Measurements from ENCODE around the gene HNRNPK.

Gene HNRNPK

DNA sequence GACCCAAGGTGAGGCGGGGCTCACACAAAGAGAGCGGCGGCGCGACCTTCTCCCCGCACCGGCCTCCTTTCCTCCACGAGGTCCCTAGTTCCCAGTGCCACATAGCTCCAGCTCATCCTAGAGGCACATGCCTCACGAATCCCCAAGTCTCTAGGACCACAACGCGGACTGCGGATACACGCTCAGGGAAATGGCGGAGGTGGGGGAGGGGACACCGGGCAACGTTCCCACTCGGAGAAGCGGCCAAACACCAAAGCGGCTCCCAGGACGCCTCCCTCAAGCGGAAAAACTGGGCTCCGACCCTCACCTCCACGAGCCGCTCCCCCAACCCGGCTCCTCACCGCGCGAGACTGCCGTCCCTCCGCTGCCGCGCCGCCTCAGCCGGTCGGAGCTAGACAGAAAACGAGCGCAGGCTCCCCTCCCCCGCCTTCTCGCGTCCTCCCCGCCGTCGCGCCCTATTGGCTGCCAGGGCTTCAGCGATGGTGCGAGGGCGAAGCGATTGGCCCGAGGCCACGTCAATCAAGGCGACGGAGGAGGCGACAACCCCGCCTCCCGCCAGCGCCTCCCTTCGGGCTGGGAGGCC, at the start of gene HNRNPK:
Gene HNRNPK, minus strand, starts transcription at position 404 of the 583 bp plus-strand sequence. CDS start 1,963 bp downstream, outside the sequence.
- peak; percentile 99 for DNase-seq

DNA sequence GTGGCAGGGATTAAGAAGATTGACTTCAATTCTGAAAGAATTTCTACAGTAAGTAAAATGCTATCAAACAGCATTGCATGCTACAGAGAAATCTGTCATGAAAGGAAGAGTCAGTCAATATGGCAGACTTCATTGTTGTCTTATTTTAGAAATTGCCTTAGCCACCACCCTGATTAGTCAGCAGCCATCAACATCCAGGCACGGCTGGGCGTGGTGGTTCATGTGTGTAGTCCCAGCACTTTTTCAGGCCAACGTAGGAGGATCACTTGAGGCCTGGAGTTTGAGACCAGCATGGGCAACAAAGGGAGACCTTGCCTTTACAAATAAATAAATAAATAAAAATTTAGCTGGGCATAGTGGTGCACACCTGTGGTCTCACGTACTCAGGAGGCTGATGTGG, 47.2 kb upstream of the HNRNPK start:
- no peak for DNase-seq

DNA sequence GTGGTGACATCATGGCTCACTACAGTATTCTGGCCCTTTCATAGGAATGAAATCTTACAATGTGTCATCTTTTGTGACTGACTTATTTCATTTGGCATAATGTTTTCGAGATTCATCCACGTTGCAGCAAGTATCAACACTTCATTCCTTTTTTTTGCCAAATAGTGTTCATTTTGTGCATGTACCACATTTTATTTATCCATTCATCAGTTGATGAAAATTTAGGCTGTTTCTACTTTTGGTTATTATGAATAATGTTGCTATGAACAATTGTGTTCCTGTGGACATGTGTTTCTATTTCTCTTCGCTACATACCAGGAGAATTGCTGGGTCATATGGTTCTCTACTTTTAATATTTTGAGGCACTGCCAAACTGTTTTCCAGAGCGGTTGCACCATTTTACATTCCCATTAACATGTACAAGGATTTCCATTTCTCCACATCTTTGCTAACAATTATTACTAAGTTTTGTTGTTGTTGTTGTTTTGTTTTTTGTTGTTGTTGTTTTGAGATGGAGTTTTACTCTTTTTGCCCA, 44.1 kb upstream of the HNRNPK start:
- DNase-seq: no peak

DNA sequence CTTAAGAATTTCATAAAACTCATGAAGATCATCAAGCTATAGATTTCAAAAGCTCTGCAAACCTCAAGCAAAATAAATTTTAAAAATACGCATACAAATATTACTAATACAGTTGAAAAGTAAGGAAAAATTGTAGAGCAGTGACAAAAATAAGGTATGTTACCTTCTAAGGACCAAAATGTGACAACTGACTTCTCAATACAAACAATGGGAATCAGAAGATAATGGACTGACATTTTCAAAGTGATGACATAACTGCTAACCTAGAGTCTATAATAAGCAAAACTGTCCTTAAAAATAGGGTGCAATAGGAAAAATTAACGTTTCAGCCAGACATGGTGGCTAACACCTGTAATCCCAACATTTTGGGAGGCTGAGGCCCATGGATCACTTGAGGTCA, 27.6 kb upstream of the HNRNPK start:
- DNase-seq: no peak

DNA sequence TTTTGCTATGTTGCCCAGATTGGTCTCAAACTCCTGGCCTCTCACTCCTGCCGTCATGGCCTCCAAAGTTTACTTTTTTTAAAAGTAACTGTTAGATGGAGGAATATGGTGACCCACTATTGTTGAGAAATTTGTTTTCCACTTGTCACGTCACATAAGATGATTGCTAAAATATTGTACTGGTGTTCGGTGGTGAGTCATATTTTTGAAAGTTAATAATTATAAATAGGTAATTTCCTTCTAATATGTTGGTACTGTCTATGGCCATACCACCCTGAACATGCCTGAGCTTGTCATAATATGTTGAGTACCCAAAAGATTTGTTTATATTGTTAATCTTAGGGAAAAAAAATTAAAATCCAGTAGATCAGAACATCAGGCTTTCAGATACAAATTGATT, 23.2 kb upstream of the HNRNPK start:
- no peak for DNase-seq

DNA sequence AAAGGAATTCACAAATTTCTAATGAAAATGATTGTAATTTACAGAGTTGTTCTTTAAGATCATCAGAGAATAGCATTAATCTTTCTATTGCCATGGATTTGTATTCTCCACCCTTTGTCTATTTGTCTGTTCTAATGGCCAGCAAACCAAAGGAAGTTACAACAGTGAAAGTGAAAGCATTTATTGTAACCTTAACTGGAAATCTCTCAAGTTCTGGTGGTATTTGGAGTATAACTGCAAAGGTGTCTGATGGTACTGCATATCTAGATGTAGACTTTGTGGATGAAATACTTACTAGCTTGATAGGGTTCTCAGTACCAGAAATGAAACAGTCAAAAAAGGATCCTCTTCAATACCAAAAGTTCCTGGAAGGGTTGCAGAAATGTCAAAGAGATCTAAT, 22.3 kb upstream of the HNRNPK start:
- DNase-seq: no peak

DNA sequence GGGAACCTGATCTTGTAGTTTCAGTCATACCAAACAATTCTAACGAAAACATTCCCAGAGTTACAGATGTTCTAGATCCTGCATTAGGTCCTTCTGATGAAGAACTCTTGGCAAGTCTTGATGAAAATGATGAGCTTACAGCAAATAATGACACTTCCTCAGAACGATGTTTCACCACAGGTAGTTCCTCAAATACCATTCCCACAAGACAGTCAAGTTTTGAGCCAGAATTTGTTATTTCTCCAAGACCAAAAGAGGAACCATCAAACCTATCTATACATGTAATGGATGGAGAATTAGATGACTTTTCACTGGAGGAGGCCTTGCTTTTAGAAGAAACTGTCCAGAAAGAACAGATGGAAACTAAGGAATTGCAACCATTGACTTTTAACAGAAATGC, 21.6 kb upstream of the HNRNPK start:
- DNase-seq: no peak

DNA sequence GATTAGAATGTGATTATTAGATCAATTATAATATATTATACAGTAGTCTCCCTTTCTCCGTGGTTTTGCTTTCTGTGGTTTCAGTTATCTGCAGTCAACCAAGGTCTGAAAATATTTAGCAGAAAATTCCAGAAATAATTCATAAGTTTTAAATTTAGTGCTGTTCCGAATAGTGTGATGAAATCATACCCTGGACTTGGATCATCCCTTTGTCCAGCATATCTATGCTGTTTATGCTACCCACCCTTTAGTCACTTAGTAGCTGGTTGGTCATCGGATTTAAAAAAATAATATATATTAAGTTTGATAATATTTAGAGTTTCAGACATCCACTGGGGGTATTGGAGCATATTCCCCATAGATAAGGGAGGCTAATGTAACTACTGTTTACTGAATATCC, 20.2 kb upstream of the HNRNPK start:
- DNase-seq: no peak

DNA sequence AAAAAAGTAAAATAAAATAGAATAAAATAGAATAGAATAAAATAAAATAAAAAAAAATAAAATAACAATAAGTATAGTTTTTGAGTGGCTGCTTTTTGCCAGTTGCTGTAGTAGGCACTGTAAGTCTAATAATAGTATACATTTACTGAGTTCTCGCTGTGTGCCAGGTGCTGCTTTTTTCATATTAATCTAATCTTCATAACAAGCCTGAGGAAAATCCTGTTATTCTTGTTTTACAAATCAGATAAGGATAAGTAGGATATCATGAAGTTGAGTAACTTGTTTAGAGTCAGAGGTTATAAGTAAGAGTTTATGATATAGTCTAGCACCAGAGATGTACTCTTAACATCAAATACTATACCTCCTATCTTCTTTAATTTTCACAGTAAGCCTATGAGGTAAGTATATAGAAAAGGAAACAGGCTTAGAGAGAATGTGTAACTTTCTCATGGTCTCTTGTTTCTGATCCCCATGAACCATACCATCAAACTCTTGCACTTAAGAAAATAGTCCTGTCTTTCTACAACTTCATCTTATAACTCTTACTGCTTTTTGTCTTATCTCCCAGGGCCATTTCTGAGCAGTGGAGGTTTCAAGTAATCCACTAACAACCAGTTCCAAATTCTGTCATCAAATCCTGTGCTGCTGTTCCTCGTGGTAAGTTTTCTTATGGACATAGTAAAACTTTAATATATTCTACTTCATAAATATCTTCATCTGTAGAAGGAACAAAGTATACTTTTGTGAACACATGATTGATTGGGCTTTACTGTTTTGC, 19.3 kb upstream of the HNRNPK start:
- no peak for DNase-seq

DNA sequence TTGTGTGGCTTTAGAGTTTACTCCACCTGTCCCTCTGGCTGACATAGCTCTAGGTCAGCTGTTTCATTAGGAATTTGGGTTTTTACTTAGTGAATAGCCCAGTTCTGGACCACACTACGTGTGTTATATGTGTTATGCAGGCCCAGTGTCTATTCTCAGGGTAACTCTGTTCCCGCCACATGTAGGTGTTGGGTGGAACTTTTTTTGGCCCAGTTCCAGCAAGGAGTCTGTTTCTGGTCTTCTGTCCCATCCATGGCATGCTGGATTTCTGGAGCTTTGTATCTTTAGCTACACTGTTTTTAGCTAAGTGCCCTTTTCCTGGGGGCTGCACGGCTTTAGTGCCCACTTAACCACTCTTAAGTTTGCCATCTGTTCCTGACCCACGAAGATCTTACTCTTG, 16.1 kb upstream of the HNRNPK start:
- no peak for DNase-seq

DNA sequence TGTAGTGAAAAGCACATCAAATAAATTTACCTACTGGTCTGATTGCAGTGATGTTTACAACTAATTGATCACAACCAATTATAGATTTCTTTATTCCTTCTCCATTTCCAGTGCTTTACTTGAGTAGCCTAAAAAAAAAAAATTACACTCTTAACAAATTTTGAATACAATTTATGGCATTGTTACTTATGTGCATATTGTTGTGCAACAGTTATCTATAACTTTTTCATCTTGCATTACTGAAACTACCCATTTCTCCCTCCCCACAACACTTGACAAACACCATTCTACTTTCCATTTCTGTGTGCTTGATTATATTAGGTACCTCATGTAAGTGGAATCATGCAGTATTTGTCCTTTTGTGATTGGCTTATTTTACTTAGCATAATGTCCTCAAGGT, 12.9 kb upstream of the HNRNPK start:
- no peak for DNase-seq

DNA sequence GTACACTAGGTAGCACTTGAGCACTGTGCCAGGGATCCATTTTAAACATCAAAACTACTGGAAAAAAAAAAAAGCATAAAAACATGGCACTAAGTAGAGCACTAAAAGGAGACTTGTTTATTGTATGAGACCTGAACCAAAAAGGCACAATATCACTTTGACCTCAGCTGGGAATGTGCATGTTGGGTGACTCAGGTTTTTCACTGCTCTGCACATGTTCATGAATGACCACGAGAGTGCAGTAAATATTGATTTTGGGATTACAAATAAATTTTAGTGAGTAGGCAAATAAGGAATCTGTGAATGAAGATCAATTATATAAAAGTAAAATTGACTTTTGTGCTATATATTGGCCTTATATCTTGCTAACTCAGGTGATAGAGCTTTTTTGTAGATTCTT, 12.4 kb upstream of the HNRNPK start:
- no peak for DNase-seq

DNA sequence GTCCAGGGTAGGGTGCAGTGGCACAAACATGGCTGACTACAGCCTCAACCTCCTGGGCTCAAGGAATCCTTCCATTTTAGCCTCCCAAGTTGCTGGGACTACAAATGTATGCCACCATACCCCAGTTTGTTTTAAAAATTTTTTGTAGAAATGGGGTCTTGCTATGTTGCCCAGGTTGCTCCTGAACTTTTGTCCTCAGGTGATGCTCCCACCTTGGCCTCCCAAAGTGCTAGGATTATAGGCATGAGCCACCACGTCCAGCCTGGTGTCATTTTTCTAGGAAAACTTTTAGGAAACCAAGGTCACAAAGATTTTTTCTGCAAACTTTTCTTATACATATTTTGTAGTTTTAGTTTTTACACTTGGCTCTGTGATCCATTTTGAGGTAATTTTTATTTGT, 11.3 kb upstream of the HNRNPK start:
- DNase-seq: no peak

DNA sequence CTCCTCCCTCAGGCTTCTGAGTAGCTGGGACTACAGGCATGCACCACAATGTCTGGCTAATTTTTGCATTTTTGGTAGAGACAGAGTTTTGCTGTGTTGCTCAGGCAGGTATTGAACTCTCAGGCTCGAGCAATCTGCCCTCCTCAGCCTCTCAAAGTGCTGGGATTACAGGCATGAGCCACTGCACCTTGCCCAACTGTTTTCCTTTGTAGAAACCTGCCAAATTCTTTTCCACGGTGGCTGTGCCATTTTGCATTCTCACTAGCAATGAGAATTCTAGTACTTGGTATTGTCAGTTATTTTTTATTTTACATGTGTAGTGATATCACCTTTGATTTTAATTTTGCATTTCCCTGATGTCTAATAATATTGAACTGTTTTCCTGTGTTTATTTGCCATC, 8.4 kb upstream of the HNRNPK start:
- no peak for DNase-seq

DNA sequence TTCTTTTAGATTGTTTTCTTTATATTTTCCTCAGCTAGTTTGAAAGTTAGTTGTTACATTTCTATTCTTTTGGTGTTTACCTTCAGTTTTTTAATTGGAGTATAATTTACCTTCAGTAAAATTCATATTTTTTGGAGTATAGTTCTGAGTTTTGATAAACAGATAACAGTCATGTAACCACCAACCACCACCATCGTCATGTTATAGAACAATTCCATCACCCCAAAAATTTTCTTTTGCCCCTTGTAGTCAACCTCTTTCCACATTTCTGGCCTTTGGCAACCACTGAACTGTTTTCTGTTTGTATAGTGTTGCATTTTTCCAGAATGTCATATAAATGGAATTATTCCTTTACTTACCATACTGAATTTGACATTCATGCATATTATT, 7.4 kb upstream of the HNRNPK start:
- DNase-seq: no peak

DNA sequence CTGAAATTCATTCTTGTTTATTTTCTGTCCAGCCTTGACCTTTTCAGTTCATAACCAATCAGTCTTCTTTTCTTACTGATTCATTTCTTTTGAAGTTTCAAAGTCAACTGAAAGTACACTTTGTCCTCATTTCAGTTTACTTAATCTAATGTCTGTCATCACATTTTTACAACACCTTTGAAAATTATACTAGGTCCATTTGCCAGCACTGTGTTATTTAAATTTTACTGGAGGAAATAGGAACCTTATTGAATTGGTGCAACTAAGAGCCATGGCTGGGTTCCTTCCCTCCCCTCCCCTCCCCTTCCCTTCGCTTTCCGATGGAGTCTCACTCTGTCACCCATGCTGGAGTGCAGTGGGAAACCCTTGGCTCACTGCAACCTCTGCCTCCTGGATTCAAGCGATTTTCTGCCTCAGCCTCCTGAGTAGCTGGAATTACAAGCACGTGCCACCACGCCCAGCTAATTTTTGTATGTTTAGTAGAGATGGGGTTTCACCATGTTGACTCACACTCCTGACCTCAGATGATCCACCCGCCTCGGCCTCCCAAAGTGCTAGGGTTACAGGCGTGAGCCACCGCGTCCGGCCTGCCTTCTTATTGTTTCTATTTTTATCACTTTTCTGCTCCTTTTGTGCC, 6.9 kb upstream of the HNRNPK start:
- DNase-seq: no peak

DNA sequence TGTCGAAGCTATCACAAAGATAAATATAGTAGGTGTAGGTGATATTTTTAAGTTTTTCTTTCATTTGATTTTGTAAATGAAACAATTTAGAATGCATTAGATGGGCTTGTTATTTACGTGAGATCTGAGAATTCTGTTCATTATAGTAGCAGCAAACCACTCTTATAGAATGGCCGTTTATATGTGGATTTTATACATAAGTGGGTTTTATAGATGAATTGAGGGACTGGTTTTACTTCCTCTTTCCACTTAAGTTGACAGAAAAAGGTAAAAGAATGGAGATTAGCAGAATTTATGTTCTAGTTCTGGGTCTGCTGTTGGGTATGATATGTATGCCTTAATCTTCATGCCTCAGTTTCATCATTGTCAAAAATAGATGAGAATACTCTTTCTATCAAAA, 6.2 kb upstream of the HNRNPK start:
- no peak for DNase-seq

DNA sequence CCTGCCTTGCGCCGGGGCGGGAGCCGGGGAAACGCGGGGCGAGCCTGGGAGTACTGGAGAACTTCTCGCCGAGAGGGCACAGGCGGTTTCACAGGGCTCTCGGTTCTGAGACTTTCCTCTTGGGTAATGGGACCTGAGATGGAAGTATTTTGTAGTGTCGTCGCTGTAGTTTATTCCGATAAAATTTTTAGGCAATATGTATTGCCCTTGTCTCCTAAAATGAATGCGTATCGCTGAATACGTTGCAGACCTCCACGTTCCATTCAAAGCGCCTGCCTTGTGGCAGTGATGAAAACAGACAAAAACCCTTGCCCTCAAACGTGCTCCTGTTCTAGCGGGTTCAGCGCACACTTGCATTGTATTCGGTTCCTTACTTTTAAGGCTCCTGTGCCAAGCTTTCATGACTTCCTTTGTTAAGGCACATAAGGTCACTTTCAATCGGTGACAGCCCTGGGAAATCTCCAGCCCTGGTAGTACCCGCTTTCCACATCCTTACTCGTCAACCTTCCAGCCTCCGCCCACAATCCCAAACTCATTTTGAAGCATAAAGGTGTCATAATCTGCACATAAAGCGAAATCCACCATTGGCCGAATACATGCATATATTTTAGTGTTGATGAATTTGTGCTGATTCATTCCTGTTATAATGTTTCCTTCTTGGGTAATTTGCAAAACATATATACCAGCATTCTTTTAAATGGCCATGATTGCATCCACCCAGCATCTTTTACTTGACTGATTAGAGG, 1.3 kb upstream of the HNRNPK start:
- DNase-seq: peak; percentile 42

DNA sequence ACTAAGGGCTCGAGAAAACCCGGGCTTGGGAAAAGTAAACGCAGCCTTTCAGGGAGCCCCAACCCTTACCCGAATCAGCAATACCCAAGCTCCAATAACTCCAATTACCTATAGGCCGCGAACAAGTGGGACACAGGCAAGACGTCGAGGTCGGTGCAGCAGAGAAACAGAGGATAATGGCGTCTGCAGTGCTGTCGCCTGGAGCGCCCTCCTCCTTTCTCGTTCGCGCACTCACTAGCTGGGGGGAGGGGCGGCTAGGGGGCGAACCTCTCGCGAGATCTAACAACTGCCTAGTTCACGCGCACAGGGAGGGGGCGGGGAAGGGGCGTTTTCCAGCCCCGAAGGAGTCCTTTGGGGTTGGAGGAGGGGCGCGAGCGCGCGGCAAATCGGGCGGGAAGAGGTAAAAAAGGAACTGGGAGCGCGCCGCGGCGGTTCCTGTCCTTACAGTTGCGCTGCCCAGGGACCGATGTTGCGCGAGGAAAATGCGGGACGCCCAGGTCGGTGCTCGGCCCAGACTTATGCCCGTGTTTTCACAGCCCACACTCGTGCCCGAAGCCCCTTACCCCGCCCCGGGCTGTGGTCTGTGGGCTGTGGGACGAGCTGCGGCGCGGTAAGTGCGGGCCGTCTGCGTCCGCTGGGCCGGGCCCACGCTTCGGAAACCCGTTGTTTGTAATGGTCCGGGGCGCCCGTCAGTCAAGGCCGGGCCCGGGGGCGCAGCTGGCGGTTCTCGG, 545 bp upstream of the HNRNPK start, which contains the start of gene RMI1:
Gene RMI1, plus strand, starts transcription at position 411 of the 731 bp plus-strand sequence. CDS start 20,182 bp downstream, outside the sequence.
- DNase-seq: peak; percentile 99

DNA sequence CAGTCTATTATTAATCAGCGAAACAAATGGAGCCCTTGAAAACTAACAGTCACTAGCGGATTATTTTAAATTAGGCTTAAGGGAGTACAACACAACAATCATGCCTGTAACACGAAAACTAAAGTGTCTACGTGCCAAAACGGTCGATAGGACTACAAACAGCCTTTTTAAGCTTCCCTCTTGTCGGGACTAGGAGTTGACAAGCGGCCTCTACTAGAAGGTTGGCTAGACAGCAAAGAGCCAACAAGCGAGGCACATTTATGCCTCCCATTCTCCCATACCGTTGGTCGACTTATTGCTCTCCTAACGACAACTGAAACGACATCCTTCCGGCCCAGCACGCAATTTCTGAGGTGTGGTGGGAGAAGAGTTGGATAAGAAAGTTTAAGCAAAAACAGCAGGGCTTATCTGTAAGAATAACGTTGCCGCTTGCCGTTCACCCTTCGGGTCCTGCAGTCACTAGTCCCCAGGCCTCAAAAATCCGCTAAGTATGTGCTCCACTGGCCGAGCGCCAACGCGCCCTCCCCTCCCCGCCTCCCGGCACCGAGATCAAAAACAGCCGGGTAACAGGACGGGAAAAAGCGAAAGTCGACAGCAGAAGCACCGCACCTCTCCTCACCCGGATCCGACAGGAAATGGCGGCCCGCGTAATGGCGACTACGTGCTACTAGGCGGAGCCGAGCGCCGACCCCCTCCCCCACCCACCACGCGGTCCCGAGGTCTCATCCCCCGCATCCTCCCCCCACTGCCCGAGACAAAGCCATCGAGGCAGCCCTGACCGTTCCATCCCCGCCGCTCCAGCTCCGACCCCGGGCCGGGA, 813 bp downstream of the HNRNPK start:
- peak; percentile 92 for DNase-seq

DNA sequence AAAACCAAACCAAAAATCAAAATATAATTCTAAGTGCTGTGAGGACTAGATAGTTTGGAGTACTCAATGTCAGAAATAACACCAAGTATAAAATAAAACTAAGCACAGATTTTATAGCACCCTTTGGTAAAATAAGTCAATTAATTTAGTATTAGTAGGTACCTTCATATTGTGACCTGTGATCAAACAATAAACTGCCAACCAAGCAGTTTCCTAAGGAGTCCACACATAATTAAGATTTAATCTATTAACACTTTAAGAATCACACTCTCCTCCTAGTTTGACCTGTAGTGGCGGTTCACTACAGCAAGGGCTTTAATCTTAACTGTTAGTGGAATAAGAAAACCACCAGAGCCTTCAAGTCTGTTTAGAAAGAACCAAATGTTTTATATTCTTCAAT, 2.8 kb downstream of the HNRNPK start:
- no peak for DNase-seq

DNA sequence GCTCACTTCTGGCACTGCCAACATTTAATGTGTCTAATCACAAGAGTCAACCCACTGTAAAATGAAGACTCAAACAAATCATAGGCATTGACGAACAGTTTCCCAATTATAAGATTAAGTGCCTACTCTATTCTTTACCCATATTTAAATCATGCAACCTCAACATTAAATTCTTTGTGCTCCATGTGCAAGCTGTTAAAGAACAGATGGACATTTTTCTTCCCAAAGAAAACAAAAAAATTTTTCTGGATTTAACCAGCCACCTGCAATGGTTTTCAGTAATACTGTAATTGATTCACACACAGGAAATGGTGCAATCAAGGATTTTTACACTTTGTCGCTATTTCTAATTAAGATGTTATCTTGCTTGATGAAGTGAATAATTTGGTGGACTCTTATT, 3.6 kb downstream of the HNRNPK start:
- DNase-seq: no peak
